Dendritic cell treated with granulocyte-macrophage colony-stimulating factor and Interleukin-4, amounts not matched to agents 40 ng/mL and 50 ng/mL, for 4 days (primary cell): ENCODE results near the gene SLC26A1.

Source experiments
- H3K27ac Mint-ChIP-seq: one replicate; pipeline ENCODE4 v1.8.0; 2022; ENCODE audit warnings: mild to moderate bottlenecking, mixed read lengths
- H3K27me3 Mint-ChIP-seq: one replicate; pipeline ENCODE4 v1.8.0; 2022; ENCODE audit warnings: mild to moderate bottlenecking, mixed read lengths
- H3K36me3 Mint-ChIP-seq: one replicate; pipeline ENCODE4 v1.8.0; 2022; ENCODE audit warnings: low read depth, mixed read lengths
- H3K4me1 Mint-ChIP-seq: one replicate; pipeline ENCODE4 v1.8.0; 2022; ENCODE audit warnings: low read depth, mixed read lengths
- H3K4me3 Mint-ChIP-seq: one replicate; pipeline ENCODE4 v1.8.0; 2022; ENCODE audit warnings: mild to moderate bottlenecking, moderate library complexity, mixed read lengths
- H3K9me3 Mint-ChIP-seq: one replicate; pipeline ENCODE4 v1.8.0; 2022; ENCODE audit warnings: mixed read lengths
- intact Hi-C: fragments of 100-400 bp; cut with micrococcal nuclease; formaldehyde crosslinking; loops from one replicate; pipeline ENCODE4 v1.15.0; 2022

Gene SLC26A1, protein sequence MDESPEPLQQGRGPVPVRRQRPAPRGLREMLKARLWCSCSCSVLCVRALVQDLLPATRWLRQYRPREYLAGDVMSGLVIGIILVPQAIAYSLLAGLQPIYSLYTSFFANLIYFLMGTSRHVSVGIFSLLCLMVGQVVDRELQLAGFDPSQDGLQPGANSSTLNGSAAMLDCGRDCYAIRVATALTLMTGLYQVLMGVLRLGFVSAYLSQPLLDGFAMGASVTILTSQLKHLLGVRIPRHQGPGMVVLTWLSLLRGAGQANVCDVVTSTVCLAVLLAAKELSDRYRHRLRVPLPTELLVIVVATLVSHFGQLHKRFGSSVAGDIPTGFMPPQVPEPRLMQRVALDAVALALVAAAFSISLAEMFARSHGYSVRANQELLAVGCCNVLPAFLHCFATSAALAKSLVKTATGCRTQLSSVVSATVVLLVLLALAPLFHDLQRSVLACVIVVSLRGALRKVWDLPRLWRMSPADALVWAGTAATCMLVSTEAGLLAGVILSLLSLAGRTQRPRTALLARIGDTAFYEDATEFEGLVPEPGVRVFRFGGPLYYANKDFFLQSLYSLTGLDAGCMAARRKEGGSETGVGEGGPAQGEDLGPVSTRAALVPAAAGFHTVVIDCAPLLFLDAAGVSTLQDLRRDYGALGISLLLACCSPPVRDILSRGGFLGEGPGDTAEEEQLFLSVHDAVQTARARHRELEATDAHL

DNA sequence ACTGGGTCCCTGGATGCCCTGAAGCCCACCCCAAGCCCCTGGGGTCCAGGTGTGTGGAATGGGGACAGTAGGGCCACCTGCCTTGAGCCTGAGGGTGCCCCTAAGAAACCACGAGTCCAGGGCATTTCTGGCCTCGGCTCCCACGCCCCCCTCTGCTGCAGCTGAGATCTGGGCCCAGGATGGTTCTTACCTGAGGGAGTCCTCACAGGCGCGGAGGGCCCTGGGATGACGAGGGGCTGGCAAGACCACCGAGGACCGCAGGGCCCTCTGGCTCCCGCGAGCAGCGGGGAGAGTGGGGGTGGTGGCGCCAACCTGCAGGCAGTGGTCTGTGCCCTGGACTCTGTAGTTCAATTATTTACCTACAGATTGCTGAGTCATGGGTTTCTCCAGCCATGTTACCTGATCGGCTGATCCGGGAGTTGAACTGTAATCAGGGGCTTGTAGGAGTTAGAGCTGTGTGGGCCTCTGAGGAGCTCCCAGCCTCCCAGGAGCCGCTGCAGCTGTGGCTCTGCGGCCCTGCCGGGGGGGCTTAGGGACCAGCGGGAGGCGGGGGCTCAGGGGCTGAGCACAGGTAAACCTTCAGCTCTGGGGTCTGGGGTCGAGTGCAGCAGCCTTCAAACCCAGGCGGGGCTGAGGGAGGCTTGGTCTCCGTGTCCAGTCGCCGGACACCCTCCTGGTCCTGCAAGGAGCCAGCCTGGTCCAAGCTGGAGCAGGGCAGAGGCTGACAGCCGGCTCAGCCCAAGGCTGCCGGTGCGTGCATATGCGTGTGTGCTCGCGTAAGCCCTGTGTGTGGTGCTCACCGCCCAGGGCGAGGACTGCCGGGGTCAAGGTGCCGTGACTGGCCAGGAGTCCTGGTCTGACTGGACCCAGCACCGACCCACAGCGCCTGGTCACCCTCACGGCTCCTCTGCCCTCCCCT, at the start of gene SLC26A1:
Gene SLC26A1, minus strand, starts transcription at position 294 of the 919 bp plus-strand sequence. CDS start 1,701 bp downstream, outside the sequence.
- Mint-ChIP-seq H3K4me1 (peaks cover 19% of the 10 kb centered on the region), H3K36me3 (peaks cover 45% of the 10 kb centered on the region), H3K9me3 (no peaks in the 10 kb centered on the region), H3K27me3 (peaks cover 30% of the 10 kb centered on the region), H3K4me3 (no peak within 1 kb of the TSS), H3K27ac (no peak within 1 kb of the TSS)
- intact Hi-C loops, result no loop called here

DNA sequence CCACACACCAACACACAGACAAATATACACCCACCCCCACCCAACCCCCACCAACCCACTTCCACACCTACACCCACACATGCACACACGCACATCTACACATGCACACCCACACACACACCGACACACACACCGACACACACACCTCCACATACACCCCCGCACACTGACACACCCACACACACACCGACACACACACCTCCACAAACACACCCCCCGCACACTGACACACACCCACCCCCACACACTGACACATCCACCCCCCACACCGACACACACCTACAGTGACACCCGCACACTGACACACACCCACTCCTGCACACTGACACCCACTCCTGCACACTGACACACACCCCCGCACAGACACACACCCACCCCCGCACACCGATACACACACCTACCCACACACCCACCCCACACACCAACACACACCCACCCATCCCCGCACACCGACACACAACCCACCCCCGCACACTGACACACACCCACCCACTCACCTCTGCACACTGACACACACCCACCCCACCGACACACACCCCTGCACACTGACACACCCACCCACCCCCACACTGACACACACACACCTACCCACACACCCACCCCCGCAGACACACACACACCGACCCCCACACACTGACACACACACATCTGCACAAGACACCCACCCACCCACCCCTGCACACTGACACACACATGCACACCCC, 49.3 kb upstream of the SLC26A1 start:
- H3K4me1 Mint-ChIP-seq, result peaks cover 23% of the 10 kb centered on the region
- H3K9me3 Mint-ChIP-seq, result no peaks in the 10 kb centered on the region
- no peak overlapping the region for H3K4me3 Mint-ChIP-seq
- no peaks in the 10 kb centered on the region for H3K36me3 Mint-ChIP-seq
- peaks cover 35% of the 10 kb centered on the region for H3K27me3 Mint-ChIP-seq
- H3K27ac Mint-ChIP-seq, result no peak overlapping the region
- intact Hi-C loops, result no loop called here

DNA sequence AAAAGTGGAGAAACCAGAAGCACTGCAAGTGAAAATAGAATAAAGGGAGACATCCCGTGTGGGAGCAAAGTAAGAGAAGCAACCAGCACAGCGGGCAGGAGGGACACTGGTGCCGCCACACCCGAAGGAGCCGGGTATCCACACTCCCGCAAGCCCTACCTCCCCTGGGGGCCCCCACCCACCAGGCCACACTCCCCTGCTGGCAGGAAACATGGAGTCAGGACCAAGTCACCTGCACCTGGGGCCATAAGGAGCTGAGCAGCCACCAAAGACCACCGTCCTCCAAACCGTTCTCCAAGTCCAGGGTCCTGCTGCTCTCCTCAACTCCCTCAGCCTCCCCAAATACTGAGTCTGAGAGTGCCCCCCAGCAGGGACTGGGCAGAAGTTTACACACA, 48.7 kb upstream of the SLC26A1 start:
- Mint-ChIP-seq H3K4me1 (peaks cover 22% of the 10 kb centered on the region), H3K4me3 (no peak overlapping the region), H3K9me3 (no peaks in the 10 kb centered on the region), H3K27ac (no peak overlapping the region), H3K27me3 (peaks cover 29% of the 10 kb centered on the region), H3K36me3 (no peaks in the 10 kb centered on the region)
- intact Hi-C loops, result no loop called here

DNA sequence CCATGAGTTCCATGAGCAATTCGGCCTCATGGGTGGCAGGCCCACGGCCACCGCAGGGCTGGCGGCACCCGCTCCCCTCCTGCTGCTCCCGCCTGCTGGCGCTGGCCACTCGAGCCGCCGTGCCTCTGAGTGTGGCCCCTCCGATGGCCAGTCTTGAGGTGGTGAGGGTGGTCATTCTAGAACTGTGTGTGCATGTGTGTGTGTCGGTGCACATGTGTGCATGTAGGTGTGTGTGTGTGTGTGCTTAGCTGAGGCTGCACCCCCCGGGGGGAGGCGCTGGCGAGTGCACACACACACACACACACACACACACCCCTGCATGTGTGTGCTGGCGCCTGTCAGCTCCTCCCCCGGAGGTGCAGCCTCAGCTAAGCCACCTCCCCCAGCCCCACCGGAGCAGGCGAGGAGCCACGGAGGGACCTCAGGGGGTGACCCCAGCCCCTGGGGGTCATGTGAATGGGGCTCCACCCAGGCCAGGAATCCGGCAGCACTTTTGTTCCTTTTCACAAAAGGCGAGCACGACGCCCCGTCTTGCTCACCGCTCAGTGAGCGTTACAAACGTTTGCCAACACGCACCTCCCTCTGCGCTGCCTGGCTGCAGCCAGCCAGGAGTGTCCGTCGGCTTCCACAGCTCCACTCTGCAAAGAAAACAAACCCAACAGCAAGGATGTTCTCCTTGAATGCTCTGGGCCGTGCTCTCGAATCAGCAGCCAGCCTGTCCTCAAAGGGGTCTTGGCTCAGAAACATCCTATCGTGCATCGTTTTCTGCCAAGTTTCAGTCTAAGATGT, 48.1 kb upstream of the SLC26A1 start:
- Mint-ChIP-seq H3K4me3 (no peak overlapping the region), H3K9me3 (no peaks in the 10 kb centered on the region), H3K27ac (no peak overlapping the region), H3K36me3 (no peaks in the 10 kb centered on the region), H3K27me3 (peaks cover 24% of the 10 kb centered on the region), H3K4me1 (peaks cover 22% of the 10 kb centered on the region)
- intact Hi-C loops, result no loop called here

DNA sequence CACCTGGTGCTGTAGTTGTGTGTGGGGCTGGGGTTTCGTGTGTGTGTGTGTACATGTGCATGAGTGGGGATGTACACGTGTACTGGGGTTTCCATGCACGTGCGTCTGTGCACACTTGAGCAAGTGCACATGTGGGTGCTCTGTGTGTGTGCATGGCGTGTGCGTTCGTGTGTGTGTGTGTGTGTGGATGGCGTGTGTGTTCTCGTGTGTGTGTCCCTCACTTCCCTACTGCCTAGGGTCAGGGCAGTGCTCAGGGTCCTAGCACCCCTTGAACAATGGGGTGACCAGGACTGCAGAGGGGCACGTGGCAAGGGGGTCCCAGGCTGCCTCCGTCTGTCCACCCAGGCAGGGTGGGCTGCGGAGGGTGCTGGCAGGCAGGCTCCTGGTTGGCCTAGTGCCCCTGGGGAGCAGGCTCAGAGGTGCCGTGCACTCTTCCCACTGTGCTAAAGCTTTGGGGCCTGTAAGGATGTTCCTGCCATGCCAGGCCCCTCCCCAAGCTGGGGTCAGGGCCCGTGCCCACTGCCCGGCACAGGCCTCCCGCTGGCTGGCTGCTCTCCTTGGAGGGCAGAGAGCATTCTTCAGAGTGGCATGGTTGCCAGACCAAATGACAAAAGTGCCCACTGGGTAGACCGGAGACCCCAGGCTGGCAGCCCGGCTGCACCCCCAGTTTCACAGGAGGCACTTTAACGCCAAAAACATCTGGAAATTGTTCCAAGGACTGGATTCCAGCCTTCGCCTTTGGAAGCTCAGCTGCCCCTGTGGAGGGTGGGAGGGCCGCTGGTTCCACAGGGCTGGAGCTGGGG, 47.3 kb upstream of the SLC26A1 start:
- Mint-ChIP-seq H3K27ac (no peak overlapping the region), H3K36me3 (no peaks in the 10 kb centered on the region), H3K27me3 (peaks cover 21% of the 10 kb centered on the region), H3K4me3 (no peak overlapping the region), H3K4me1 (peaks cover 22% of the 10 kb centered on the region), H3K9me3 (no peaks in the 10 kb centered on the region)
- intact Hi-C loops, result no loop called here

DNA sequence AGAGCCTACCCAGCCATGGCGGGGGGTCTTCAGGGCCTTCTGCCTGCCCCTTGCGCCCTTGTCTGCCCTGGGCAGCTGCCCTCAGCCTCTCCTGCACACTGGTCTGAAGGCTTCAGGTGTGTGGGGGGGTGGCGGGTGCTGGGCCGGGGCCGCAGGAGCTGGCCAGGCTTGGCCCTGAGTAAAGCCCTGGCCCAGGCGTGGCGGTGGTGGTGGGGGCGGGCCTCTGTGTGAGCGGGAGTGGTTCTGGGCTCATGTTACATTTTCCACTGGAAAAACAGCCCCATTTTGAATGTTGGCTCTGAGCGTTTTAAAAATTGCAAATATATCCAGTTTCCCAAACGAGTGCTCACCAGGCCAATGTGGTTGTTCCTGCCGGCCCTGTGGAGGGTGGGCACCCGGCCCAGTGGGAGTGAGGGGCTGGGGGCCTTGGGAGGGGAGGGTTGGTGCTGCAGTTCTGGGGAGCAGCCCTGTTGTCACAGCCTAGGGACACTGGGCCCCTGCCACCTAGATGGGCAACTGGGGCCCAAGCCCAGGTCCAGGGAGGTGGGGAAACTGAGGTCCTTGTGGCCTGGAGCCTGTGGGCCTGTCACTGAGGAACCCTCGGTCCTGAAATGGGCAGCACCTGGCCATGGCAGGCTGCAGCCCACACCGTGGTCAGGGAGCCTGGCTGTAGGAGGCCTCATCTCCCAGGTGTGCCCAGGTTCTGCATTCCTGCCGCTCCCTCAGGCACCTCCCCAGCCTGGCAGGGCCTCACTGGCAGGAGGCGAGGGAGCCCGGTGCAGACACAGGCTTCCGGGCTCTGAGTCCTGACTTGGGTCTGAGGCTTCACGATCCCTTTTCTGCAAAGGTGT, 46.5 kb upstream of the SLC26A1 start:
- intact Hi-C loops, result no loop called here
- Mint-ChIP-seq H3K4me3 (no peak overlapping the region), H3K4me1 (peaks cover 18% of the 10 kb centered on the region), H3K27me3 (peaks cover 13% of the 10 kb centered on the region), H3K9me3 (no peaks in the 10 kb centered on the region), H3K36me3 (no peaks in the 10 kb centered on the region), H3K27ac (no peak overlapping the region)

DNA sequence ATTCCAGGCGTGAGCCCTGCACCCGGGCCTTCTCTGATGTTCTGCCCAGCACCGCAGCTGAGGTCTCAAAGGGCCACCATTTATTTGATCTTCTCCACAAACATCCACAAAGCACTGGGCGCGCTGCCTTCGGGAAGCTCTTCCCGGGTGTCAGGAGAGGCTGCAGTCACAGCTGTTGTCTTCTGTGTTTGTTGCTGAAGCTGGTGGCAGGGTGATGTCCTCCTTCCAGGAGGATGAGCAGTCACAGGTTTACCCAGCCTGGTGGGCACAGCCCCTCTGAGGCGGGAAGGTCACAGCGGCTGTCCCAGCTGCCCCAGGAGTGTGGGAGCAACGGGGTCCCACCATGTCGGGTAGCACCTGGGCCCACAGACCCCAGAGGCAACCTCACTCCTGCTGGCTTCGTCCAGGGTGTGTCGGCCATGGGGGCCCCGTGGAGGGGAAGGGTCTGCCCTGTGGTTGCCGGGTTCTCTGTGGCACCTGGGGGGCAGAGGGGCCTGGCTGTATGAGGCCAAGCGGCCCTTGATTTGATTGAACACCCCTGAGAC, 45.8 kb upstream of the SLC26A1 start:
- H3K27ac Mint-ChIP-seq, result no peak overlapping the region
- no peaks in the 10 kb centered on the region for H3K36me3 Mint-ChIP-seq
- intact Hi-C loops, result no loop called here
- no peaks in the 10 kb centered on the region for H3K9me3 Mint-ChIP-seq
- no peak overlapping the region for H3K4me3 Mint-ChIP-seq
- H3K4me1 Mint-ChIP-seq, result peaks cover 11% of the 10 kb centered on the region
- H3K27me3 Mint-ChIP-seq, result peaks cover 8% of the 10 kb centered on the region

DNA sequence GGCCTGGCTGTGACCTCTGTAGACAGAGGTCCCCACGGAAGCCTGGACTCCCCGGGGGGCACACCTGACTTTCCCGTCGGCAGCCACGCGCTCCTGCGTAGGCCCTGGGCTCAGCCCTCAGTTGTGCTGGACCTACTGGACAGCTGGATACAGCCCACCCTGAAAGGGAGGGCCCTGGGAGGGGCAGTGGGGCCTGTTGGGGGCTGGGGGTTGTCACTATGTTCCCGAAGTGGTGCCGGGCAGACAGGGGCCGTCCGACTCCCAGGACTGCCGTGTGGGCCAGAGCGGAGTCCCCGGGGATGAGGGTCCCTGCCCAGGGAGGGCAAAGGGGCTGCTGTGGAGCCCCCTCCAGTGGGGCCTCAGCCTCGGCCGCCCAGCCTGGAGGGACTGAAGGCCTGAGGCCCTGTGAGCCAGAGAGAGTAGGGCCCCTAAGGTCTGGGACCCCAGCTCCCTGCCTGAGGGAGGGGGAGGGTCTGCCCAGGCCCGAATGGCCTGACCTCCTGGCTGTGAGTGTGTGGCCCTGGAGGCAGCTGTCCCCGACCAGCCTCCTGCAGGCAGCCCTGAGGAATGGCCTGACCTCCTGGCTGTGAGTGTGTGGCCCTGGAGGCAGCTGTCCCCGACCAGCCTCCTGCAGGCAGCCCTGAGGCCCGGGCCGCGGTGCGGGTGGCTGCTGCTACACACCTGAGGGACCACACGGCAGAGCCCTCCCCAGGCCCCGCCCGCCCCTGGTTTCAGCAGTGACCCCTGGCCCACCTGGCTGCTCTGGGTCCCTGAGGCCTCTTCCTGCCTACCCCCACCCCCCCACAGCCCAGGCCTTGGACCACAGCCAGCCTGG, 44.0 kb upstream of the SLC26A1 start:
- H3K27ac Mint-ChIP-seq, result no peak overlapping the region
- H3K9me3 Mint-ChIP-seq, result no peaks in the 10 kb centered on the region
- H3K27me3 Mint-ChIP-seq, result peaks cover 9% of the 10 kb centered on the region
- H3K4me3 Mint-ChIP-seq, result no peak overlapping the region
- intact Hi-C loops, result no loop called here
- no peaks in the 10 kb centered on the region for H3K4me1 Mint-ChIP-seq
- H3K36me3 Mint-ChIP-seq, result no peaks in the 10 kb centered on the region

DNA sequence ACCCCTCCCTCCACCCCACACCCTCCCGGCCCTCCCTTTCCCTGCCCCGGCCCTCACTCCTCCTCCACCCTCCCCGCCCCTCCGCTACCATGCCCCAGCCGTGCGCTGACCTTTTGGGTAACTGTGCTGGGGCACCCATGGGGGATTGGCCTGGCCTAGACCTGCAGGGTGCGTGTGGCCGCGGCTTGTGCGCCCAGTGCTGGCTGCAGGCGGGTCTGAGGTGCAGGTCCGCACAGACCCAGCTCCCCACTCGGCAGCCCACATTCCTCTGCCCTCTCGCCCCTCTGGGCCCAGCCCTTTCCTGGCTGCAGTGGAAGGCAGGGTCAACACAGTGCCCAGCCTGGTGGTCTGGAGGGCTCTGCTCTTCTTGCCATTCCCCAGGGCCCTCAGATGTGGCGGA, 42.9 kb upstream of the SLC26A1 start:
- H3K4me1 Mint-ChIP-seq, result no peaks in the 10 kb centered on the region
- H3K36me3 Mint-ChIP-seq, result no peaks in the 10 kb centered on the region
- intact Hi-C loops, result no loop called here
- H3K27me3 Mint-ChIP-seq, result peaks cover 9% of the 10 kb centered on the region
- no peak overlapping the region for H3K4me3 Mint-ChIP-seq
- H3K27ac Mint-ChIP-seq, result no peak overlapping the region
- H3K9me3 Mint-ChIP-seq, result no peaks in the 10 kb centered on the region

DNA sequence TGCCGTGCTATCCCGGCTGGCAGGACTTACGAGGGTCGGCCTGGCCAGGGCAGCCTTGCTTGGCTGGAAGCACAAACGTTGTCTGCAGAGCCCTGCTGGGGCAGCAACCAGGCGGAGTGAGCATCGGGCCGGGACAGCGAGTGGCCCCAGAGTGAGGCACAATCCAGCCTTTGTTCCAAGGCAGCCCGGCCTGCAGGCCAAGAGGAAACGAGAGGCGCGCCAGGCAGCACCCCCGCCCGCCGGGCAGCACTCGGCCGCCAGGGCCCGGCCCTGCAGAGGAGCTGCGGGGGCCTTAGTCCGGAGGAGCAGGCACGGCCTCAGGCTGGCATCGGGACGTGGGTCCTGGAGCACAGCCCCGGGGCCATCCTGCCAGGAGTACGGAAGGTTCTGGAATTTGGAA, 42.3 kb upstream of the SLC26A1 start:
- no peak overlapping the region for H3K27ac Mint-ChIP-seq
- H3K9me3 Mint-ChIP-seq, result no peaks in the 10 kb centered on the region
- intact Hi-C loops, result no loop called here
- H3K27me3 Mint-ChIP-seq, result peaks cover 14% of the 10 kb centered on the region
- no peaks in the 10 kb centered on the region for H3K4me1 Mint-ChIP-seq
- no peaks in the 10 kb centered on the region for H3K36me3 Mint-ChIP-seq
- H3K4me3 Mint-ChIP-seq, result no peak overlapping the region
